ENCODE measurements around the gene TDRD7.

- no peak for TF ChIP-seq CTCF (IDR thresholded peaks at IDR 0.05 in 2 of 3, conservative IDR thresholded peaks at IDR 0.05 in 1 of 3; ENCODE audit: insufficient read depth in 2 of 3, low read depth in 1 of 3, low read length in 3 of 3)
- no peak for TF ChIP-seq MAZ (CRISPR knock-in tag; conservative IDR thresholded peaks at IDR 0.05 in 1 of 2, IDR thresholded peaks at IDR 0.05 in 1 of 2)
- no peak for TF ChIP-seq RFX5 (IDR thresholded peaks at IDR 0.05; ENCODE audit: low read depth, low read length)
- no peak for TF ChIP-seq EGR1 (conservative IDR thresholded peaks at IDR 0.05)
- TF ChIP-seq MAFK (IDR thresholded peaks at IDR 0.05; ENCODE audit: low read length) = peak; percentile 5; the same call in 1 of the 2 replicates
- no peak for TF ChIP-seq SMC3 (conservative IDR thresholded peaks at IDR 0.05; ENCODE audit: insufficient read depth, low read depth, low read length)
- TF ChIP-seq ZNF77 (CRISPR knock-in tag; IDR thresholded peaks at IDR 0.05) = no peak
Observed at GRCh38 chr9:97462159-97462558, 50.3 kb downstream of the TDRD7 start.

Data from K562 (cell line).